ENCODE data around the gene SNAI3.

Gene SNAI3

GRCh38 chr16:88686439-88687253 is at the start of gene SNAI3:
Gene SNAI3 (minus strand): TSS chr16:88686507. CDS start chr16:88686406, 101 bp downstream.
- Mint-ChIP-seq H3K27ac (no peak within 1 kb of the TSS), H3K9me3 (no peaks in the 10 kb centered on the region), H3K27me3 (no peaks in the 10 kb centered on the region), H3K4me3 (peak within 1 kb of the TSS; percentile 75), H3K36me3 (no peaks in the 10 kb centered on the region), H3K4me1 (peaks cover 60% of the 10 kb centered on the region)

- Mint-ChIP-seq H3K4me1 (no peaks in the 10 kb centered on the region), H3K36me3 (no peaks in the 10 kb centered on the region), H3K9me3 (no peaks in the 10 kb centered on the region), H3K27me3 (no peaks in the 10 kb centered on the region), H3K4me3 (no peak overlapping the region), H3K27ac (no peak overlapping the region)
These were observed 49.8 kb upstream of the SNAI3 start for GRCh38 chr16:88736088-88736487.

- Mint-ChIP-seq H3K36me3 (no peaks in the 10 kb centered on the region), H3K4me1 (no peaks in the 10 kb centered on the region), H3K4me3 (no peak overlapping the region), H3K27ac (no peak overlapping the region), H3K27me3 (no peaks in the 10 kb centered on the region), H3K9me3 (no peaks in the 10 kb centered on the region)
These were observed 49.3 kb upstream of the SNAI3 start for GRCh38 chr16:88735616-88736015.

- Mint-ChIP-seq H3K27ac (no peak overlapping the region), H3K4me1 (no peaks in the 10 kb centered on the region), H3K4me3 (no peak overlapping the region)
These were observed 48.8 kb upstream of the SNAI3 start for GRCh38 chr16:88735121-88735520.

DNA sequence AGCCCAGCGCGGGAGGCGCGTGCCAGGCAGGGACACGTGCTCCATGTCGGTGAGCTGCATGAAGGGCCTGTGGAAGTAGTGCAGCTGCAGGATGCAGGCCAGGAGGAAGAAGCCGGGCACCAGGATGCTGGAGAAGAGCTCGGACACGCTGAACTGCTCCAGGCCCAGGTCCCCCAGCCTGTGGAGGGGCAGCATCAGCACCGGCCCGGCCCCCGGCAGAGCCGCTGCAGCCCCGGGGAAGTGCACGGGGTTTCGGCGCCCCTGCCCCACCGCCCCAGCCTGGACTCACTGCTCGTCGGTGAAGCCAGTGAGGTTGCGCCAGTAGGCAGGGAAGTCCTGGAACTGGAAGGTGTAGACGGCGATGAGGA is 48.0 kb upstream of the SNAI3 start:
- H3K4me3 Mint-ChIP-seq = no peak overlapping the region
- H3K27me3 Mint-ChIP-seq = no peaks in the 10 kb centered on the region
- no peaks in the 10 kb centered on the region for H3K36me3 Mint-ChIP-seq
- no peaks in the 10 kb centered on the region for H3K9me3 Mint-ChIP-seq
- no peak overlapping the region for H3K27ac Mint-ChIP-seq
- no peaks in the 10 kb centered on the region for H3K4me1 Mint-ChIP-seq

More at GRCh38 chr16:88735121-88735520, 48.8 kb upstream of the SNAI3 start:
- Mint-ChIP-seq H3K27me3 (no peaks in the 10 kb centered on the region), H3K9me3 (no peaks in the 10 kb centered on the region), H3K36me3 (no peaks in the 10 kb centered on the region)

- no peak overlapping the region for H3K4me3 Mint-ChIP-seq
- no peaks in the 10 kb centered on the region for H3K9me3 Mint-ChIP-seq
- no peaks in the 10 kb centered on the region for H3K4me1 Mint-ChIP-seq
- H3K27me3 Mint-ChIP-seq = no peaks in the 10 kb centered on the region
- H3K27ac Mint-ChIP-seq = no peak overlapping the region
- H3K36me3 Mint-ChIP-seq = no peaks in the 10 kb centered on the region
These were observed 47.5 kb upstream of the SNAI3 start for GRCh38 chr16:88733630-88734360.

DNA sequence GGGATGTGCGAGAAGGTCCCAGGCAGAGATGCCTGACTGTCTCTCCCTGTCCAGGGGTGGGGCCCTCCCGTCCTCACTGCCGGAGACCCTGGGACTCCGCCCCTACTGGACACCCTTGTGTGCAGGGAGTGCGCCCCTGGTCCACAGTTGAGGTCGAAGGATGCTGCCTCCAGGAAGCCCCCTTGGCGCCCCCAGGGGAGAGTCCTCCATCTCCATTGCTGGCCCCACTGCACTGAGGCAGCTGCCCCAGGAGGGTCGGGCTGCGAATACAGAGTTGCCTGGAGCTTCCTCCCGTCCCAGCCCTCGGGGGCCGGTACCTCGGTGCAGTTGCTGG is 46.6 kb upstream of the SNAI3 start:
- no peaks in the 10 kb centered on the region for H3K4me1 Mint-ChIP-seq
- H3K27ac Mint-ChIP-seq = no peak overlapping the region
- no peaks in the 10 kb centered on the region for H3K27me3 Mint-ChIP-seq
- H3K4me3 Mint-ChIP-seq = no peak overlapping the region
- H3K36me3 Mint-ChIP-seq = no peaks in the 10 kb centered on the region
- H3K9me3 Mint-ChIP-seq = no peaks in the 10 kb centered on the region

DNA sequence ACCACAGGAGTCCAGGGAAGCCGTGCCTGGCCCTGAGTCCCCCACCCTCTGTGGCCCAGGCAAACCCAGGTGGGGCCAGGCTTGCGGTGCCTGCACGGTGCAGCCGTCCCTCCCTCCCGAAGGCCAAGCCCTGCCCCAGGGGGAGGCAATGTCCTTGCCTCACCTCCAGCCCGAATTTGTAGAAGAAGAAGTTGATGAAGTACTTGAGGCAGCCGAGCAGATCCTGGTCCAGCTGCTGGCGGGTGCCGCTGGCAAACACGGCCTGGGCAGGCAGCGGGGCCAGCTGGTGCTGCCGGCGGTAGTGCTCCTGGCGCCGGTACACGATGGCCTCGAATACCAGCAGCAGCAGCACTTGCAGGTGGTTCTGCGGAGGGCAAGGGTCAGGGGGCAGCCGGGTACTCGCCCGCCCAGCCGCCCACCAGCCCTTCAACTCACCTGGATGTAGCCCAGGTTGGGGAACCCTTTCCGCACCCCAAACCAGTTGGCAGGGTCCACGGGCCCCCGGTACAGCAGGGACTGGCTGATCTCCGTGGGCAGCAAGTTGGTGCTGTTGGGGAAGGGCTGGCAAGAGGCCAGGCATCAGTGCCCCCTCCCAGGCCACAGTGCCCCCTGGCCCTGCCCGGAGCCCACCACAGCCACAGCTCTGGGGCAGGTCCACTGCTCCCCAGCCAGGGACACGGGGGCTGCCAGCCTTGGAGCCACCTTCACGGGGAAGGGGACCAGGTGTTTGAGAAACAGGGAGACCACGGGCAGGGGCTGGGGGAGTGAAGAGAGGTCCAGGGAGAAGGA is 46.1 kb upstream of the SNAI3 start:
- no peaks in the 10 kb centered on the region for H3K27me3 Mint-ChIP-seq
- no peaks in the 10 kb centered on the region for H3K4me1 Mint-ChIP-seq
- no peak overlapping the region for H3K27ac Mint-ChIP-seq
- no peaks in the 10 kb centered on the region for H3K9me3 Mint-ChIP-seq
- no peak overlapping the region for H3K4me3 Mint-ChIP-seq
- no peaks in the 10 kb centered on the region for H3K36me3 Mint-ChIP-seq

GRCh38 chr16:88731699-88732098 is 45.4 kb upstream of the SNAI3 start:
- Mint-ChIP-seq H3K36me3 (no peaks in the 10 kb centered on the region), H3K27ac (no peak overlapping the region), H3K9me3 (no peaks in the 10 kb centered on the region), H3K4me3 (no peak overlapping the region), H3K4me1 (no peaks in the 10 kb centered on the region), H3K27me3 (no peaks in the 10 kb centered on the region)

GRCh38 chr16:88730632-88731607 is 44.6 kb upstream of the SNAI3 start:
- no peaks in the 10 kb centered on the region for H3K4me1 Mint-ChIP-seq
- H3K36me3 Mint-ChIP-seq = no peaks in the 10 kb centered on the region
- peak overlapping the region; percentile 30 for H3K27ac Mint-ChIP-seq
- H3K4me3 Mint-ChIP-seq = peak overlapping the region; percentile 11
- H3K9me3 Mint-ChIP-seq = no peaks in the 10 kb centered on the region
- no peaks in the 10 kb centered on the region for H3K27me3 Mint-ChIP-seq

- Mint-ChIP-seq H3K4me1 (no peaks in the 10 kb centered on the region), H3K27me3 (no peaks in the 10 kb centered on the region), H3K36me3 (no peaks in the 10 kb centered on the region), H3K4me3 (no peak overlapping the region), H3K9me3 (no peaks in the 10 kb centered on the region), H3K27ac (no peak overlapping the region)
These were observed 41.6 kb upstream of the SNAI3 start for GRCh38 chr16:88727871-88728270.

DNA sequence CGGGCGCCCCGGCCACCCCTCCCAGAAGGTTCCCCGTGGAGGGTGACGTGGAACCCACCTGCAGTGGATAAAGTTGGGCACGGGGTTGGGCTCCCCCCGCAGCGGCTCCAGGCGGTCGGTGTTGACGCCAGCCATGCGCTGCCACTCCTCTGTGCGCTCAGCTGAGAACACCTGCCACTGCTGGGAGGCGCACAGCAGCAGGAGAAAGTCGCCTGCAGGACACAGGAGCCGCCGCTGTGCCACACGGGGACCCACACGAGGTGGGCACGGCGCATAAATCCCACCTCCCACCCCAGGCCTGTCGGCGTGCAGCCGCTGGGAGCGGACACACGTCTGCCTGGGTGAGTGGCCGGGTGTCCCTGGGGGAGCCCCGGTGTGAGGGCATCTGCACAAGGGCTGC is 40.7 kb upstream of the SNAI3 start:
- H3K4me1 Mint-ChIP-seq = no peaks in the 10 kb centered on the region

GRCh38 chr16:88726408-88726749 is 40.1 kb upstream of the SNAI3 start:
- Mint-ChIP-seq H3K4me3 (no peak overlapping the region), H3K9me3 (no peaks in the 10 kb centered on the region), H3K36me3 (no peaks in the 10 kb centered on the region), H3K27ac (no peak overlapping the region), H3K4me1 (no peaks in the 10 kb centered on the region), H3K27me3 (no peaks in the 10 kb centered on the region)

More for the DNA sequence above, 40.7 kb upstream of the SNAI3 start:
- no peak overlapping the region for H3K4me3 Mint-ChIP-seq
- H3K36me3 Mint-ChIP-seq = no peaks in the 10 kb centered on the region
- no peak overlapping the region for H3K27ac Mint-ChIP-seq
- H3K9me3 Mint-ChIP-seq = no peaks in the 10 kb centered on the region
- H3K27me3 Mint-ChIP-seq = no peaks in the 10 kb centered on the region

DNA sequence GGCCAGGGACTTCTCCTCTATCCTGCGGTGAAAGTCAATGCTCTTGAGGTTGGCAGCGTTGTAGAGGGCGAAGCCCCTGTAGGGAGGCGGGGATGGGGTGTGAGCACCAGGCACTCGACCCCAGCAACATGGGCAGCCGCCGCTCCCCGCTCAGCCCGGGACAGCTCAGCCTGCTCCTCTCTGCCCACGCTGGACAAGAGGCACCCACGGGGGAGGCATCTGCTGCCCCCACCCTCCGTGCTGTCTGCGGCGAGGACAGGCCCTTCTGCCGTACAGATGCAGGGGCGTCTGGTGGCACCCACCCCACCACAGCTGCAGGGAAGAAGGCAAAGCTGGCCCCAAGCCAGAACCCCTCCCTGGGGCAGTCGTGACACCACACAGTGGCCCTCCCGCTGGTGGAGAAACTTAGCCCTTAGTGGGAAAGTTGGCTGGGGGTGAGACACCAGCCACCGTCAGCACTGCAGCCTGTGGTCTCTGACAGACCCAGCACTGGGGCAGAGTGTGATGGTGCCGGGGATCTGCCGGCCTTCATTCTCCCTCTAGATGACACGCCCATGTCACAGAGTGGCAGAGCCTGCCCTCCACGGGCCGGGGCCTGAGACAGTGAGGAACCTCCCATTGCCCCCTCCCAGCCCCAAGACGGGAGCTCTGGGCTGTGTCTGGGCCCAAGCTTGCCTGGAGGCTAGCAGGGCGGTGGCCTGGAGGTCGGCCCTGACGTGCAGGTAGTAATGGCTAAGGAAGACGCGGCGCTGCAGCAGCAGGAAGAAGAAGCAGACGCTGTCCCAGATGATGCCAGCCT is 39.5 kb upstream of the SNAI3 start:
- Mint-ChIP-seq H3K4me1 (no peaks in the 10 kb centered on the region), H3K27me3 (no peaks in the 10 kb centered on the region), H3K36me3 (no peaks in the 10 kb centered on the region), H3K9me3 (no peaks in the 10 kb centered on the region), H3K4me3 (no peak overlapping the region), H3K27ac (no peak overlapping the region)

All from activated naive CD4-positive, alpha-beta T cell treated with anti-CD3 and anti-CD28 coated beads, Interleukin-2, amount 50 U/mL, for 24 hours (primary cell).